ENCODE results near the gene CRACR2B. TPM values are rescaled to one million over a fixed set of nuclear protein-coding genes. Genes with fewer than 3 reads are reported as not detected.

CRACR2B gene
- total and polyA plus RNA-seq, 8 donors = 14.2 to 32.1 (median 21.8) TPM

DNA sequence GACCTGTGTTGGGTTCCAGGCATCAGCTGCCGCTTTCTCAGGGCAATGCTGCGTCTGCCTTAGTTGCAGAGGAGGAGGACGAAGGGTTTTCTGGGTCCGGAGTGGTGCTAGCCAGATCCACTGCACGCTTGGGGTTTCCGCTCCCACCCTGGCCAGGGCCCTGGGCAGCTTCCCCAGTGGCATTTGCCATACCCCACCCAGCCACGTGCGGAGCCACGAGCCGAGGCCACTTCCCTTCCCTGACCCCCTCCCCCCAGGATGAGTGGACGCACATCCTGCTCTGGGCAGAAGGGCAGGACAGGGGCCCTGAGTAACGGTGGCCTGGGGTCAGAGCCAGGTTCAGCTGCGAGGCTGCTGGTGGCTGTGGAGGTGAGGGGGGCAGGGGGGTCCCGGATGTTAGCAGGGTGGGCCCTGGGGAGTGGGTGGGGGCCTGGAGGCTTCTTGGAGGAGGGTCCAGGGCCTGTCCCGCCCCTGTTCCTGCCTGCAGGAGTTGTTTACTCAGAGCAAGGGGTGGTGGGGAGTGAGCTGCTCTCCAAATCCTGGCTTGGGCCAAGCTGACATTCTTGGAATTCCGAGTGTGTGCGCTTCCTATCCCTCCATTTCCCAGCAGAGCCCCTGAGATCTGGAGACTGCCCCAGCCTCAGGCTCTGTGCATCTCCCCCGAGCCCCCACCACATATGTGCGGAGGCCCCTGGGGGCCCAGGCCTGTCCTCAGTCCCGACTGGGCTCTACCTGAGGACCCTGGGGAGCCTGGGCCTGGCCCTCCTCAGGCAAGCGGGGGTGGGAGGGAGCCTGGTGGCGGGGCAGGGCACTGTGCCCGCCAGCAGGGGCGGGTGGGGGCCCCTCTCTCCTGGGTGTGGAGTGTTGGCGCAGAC, 16.3 kb downstream of the CRACR2B start:
- Histone ChIP-seq H3K36me3 (peaks cover 0 to 20% of the 10 kb centered on the region in 2 donors), H3K9me3 (no peaks in the 10 kb centered on the region), H3K27ac (peak overlapping the region; percentile 91 to 92), H3K27me3 (peaks cover 0 to 24% of the 10 kb centered on the region in 2 donors), H3K4me1 (peaks cover 37 to 82% of the 10 kb centered on the region in 2 donors), H3K4me3 (peak overlapping the region; percentile 98 to 99)
- ATAC-seq = peak; percentile 61
- intact Hi-C loops (cut with DNase I) = no loop called here
- TF ChIP-seq, protein P1, sequence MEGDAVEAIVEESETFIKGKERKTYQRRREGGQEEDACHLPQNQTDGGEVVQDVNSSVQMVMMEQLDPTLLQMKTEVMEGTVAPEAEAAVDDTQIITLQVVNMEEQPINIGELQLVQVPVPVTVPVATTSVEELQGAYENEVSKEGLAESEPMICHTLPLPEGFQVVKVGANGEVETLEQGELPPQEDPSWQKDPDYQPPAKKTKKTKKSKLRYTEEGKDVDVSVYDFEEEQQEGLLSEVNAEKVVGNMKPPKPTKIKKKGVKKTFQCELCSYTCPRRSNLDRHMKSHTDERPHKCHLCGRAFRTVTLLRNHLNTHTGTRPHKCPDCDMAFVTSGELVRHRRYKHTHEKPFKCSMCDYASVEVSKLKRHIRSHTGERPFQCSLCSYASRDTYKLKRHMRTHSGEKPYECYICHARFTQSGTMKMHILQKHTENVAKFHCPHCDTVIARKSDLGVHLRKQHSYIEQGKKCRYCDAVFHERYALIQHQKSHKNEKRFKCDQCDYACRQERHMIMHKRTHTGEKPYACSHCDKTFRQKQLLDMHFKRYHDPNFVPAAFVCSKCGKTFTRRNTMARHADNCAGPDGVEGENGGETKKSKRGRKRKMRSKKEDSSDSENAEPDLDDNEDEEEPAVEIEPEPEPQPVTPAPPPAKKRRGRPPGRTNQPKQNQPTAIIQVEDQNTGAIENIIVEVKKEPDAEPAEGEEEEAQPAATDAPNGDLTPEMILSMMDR (IDR thresholded peaks at IDR 0.05) = no peak
- peak; percentile 82 to 95 (median 90) for DNase-seq

DNA sequence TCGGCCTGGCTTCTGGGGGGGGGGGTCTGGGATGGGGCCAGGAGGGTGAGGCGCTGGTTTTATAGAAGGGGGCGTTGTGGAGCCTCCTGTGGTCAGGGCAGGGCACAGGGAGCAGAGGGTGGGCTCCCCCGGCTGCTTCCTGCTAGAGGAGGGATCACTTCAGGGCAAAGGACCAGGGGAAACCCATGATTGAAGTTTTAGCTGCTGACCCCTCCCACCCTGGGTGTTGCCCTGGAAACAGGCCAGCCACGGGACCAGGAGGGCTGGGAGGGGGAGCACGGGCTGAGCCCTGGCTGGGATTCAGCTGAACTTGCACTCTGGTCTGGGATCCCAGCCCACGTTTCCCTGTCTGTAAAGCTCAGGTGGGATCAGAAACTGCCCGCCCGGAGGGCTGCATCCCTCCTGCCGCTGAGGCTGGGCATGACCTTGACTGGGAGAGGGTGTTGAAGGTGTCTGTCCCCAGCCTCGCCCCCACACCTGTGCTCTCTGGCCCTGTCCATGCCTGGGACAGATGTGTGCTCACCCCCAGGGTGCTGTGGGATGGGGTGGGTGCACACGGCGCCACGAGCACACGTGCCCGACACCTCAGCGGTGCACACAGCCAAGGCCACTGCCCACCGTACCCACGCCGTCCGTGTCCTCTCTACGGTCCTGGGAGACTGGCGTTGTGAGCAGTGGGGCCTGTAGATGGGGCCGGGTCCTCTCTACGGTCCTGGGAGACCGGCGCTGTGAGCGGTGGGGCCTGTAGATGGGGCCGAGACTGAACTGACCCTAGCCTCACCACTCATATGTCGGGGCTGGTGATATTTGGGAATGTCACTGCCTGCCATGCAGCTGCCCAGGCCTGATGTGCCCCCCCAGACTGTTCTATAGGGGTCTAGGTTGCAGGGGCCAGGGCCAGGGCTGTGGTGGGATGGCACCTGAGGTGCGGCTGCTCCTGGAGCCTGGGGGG, 17.2 kb downstream of the CRACR2B start:
- H3K4me1 ChIP-seq = peaks cover 40 to 80% of the 10 kb centered on the region in 2 donors
- H3K27ac ChIP-seq = peak overlapping the region; percentile 91 to 92
- intact Hi-C loops (cut with DNase I) = no loop called here
- DNase-seq = peak; percentile 89 to 96 (median 92)
- TF ChIP-seq, protein P1 (IDR thresholded peaks at IDR 0.05) = no peak
- H3K36me3 ChIP-seq = peaks cover 0 to 11% of the 10 kb centered on the region in 2 donors
- peak overlapping the region; percentile 98 to 99 for H3K4me3 ChIP-seq
- no peaks in the 10 kb centered on the region for H3K9me3 ChIP-seq
- ATAC-seq = peak; percentile 50
- H3K27me3 ChIP-seq = peaks cover 0 to 32% of the 10 kb centered on the region in 2 donors

DNA sequence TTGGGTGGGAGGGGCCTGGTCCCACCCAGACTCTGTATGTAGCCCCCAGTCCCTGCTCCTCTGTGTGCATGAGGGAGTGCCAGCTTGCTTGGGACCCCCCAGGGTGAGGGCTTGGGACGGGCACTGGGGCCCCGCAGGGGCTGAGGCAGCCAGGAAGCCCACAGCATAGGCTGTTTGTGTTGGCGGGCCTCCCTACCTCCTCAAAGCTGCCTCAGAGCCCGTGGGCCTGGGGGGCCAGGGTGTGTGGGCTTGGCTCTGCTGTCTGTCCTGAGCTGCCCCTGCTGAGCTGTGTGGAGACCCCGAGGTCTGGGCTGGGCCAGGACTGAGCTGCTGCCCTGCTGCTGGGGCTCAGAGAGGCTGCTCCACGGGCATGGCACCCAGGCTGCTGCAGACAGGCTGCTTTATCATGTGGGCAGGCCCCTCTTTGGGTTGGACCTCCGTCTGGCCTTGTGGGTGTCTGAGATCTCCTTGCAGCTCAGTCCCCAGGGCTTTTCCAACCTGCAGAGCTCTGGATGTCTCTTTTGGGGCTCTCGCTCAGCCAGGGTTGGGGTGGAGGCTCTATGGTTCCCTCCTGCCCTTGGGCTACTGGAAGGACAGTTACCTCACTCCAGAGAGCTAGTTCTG, 18.3 kb downstream of the CRACR2B start:
- DNase-seq (no peak), ATAC-seq (no peak)
- intact Hi-C loops (cut with DNase I) = no loop called here
- peaks cover 41 to 78% of the 10 kb centered on the region in 2 donors for H3K4me1 ChIP-seq
- TF ChIP-seq, protein P1 (IDR thresholded peaks at IDR 0.05) = no peak
- H3K4me3 ChIP-seq = no peak overlapping the region
- H3K36me3 ChIP-seq = peaks cover 0 to 1% of the 10 kb centered on the region in 2 donors
- peaks cover 0 to 41% of the 10 kb centered on the region in 2 donors for H3K27me3 ChIP-seq
- peak overlapping the region; percentile 91 to 92 for H3K27ac ChIP-seq
- no peaks in the 10 kb centered on the region for H3K9me3 ChIP-seq

DNA sequence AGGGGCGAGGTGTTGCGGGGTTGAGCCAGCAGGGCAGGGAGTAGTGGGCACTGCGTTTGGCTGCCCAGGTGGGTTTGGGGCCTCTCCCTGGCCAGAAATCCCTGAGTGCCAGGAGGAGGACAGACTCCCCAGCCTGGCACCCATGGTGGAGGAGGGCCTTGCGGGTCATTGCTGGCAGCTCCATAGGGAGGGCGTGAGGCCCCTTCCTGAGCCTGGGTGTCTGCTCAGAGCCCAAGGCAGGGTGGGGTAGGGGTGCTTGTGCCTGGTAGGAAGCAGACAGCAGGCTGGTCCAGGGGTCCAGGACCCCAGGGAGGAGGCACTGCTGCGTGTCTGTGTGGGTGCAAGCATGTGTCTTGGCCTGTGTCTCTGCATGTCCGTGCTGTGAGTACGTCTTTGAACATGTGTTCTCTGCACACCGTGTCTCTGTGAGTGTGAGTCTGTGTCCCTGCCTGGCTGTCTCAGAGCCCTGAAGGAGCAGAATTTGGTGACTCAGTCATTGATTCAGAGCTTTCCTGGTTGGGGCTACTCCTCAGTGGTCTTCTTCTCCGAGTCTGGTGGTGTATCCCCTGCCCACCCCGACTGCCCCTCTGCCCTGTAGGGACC, 18.9 kb downstream of the CRACR2B start:
- H3K9me3 ChIP-seq = no peaks in the 10 kb centered on the region
- peak overlapping the region; percentile 91 to 92 for H3K27ac ChIP-seq
- H3K27me3 ChIP-seq = peaks cover 0 to 41% of the 10 kb centered on the region in 2 donors

More for the DNA sequence above, 18.9 kb downstream of the CRACR2B start:
- intact Hi-C loops (cut with DNase I) = no loop called here
- DNase-seq (no peak), ATAC-seq (no peak)
- TF ChIP-seq, protein P1 (IDR thresholded peaks at IDR 0.05) = no peak
- Histone ChIP-seq H3K4me1 (peaks cover 35 to 72% of the 10 kb centered on the region in 2 donors), H3K4me3 (no peak overlapping the region), H3K36me3 (no peaks in the 10 kb centered on the region)

All from left lung (tissue), 10 donors.